NCI-H446 treated with DMSO at 0.1 percent for 48 hours (cell line): ENCODE results near the gene SLC4A3.
"Not testable (repeated sequence)": the region's sequence is repeated elsewhere in the genome, so short reads cannot be mapped to it uniquely, and the experiment has no call there.

Experiments
- DNase-seq: peaks from one replicate; lab custom pipeline; 2025; lab: John Stamatoyannopoulos, UW

Gene SLC4A3

GRCh38 chr2:219679041-219679440, 51.6 kb downstream of the SLC4A3 start:
- no peak for DNase-seq

GRCh38 chr2:219679571-219679970, 52.1 kb downstream of the SLC4A3 start:
- DNase-seq, result no peak

GRCh38 chr2:219680958-219681693, 53.7 kb downstream of the SLC4A3 start:
- DNase-seq, result no peak

- no peak for DNase-seq
Measured at GRCh38 chr2:219681694-219682300, 54.4 kb downstream of the SLC4A3 start.

- DNase-seq, result not testable (repeated sequence)
Measured at GRCh38 chr2:219683474-219683873, 56.0 kb downstream of the SLC4A3 start.

- no peak for DNase-seq
Measured at GRCh38 chr2:219684721-219685689, 57.6 kb downstream of the SLC4A3 start.

- no peak for DNase-seq
Measured at GRCh38 chr2:219687272-219687671, 59.8 kb downstream of the SLC4A3 start.

GRCh38 chr2:219687882-219688559, 60.6 kb downstream of the SLC4A3 start:
- no peak for DNase-seq

GRCh38 chr2:219688560-219689445, 61.4 kb downstream of the SLC4A3 start:
- no peak for DNase-seq

- no peak for DNase-seq
Measured at GRCh38 chr2:219689676-219690628, 62.5 kb downstream of the SLC4A3 start.

GRCh38 chr2:219691571-219691970, 64.1 kb downstream of the SLC4A3 start:
- DNase-seq, result no peak
